Ascending aorta (tissue), 2 donors: ENCODE data around the gene TRIP4. TPM values are rescaled to one million over a fixed set of nuclear protein-coding genes. Genes with fewer than 3 reads are reported as not detected.
"Not testable (repeated sequence)": the region's sequence is repeated elsewhere in the genome, so short reads cannot be mapped to it uniquely, and the experiment has no call there.

Experiments used
- DNase-seq, 2 donors: peaks; one replicate each; pipeline ENCODE4 v3.0.0-alpha.2; 2019; ENCODE audit warnings: low spot score in 2 of 2
- H3K27ac ChIP-seq, 2 donors: fragments of 200-600 bp; sonication (generic); one replicate each; pipeline ENCODE4 v1.5.1; 2016 to 2017; ENCODE audit warnings: mild to moderate bottlenecking in 1 of 2
- H3K27me3 ChIP-seq: fragments of 200-600 bp; sonication (generic); one replicate; pipeline ENCODE4 v1.5.1; 2017
- H3K36me3 ChIP-seq, 2 donors: fragments of 200-600 bp; sonication (generic); one replicate each; pipeline ENCODE4 v1.5.1; 2016
- H3K4me1 ChIP-seq, 2 donors: fragments of 200-600 bp; sonication (generic); one replicate each; pipeline ENCODE4 v1.5.1; 2016 to 2017; ENCODE audit warnings: mild to moderate bottlenecking in 1 of 2
- H3K4me3 ChIP-seq, 2 donors: fragments of 200-600 bp; sonication (generic); one replicate each; pipeline ENCODE4 v1.5.1; 2016 to 2017; ENCODE audit warnings: mild to moderate bottlenecking in 1 of 2
- H3K9me3 ChIP-seq, 2 donors: fragments of 200-600 bp; sonication (generic); one replicate each; pipeline ENCODE4 v1.5.1; 2016
- intact Hi-C: fragments of 100-400 bp; cut with DNase I; formaldehyde crosslinking; loops from one replicate; pipeline ENCODE4 v1.15.1; 2023
- total RNA-seq: library from RNA; depleted of rRNA; stranded (reverse); fragments of >200 nt; gene quantifications from one replicate; pipeline ENCODE4 v1.1.0, GENCODE V29; 2016
- TF ChIP-seq, protein P1 (sequence below), 3 experiments: fragments of 200-600 bp in 2 of 3; fragments of 450-650 bp in 1 of 3; sonication (generic) in 2 of 3; IDR thresholded peaks; one replicate each; pipeline ENCODE4 v1.5.1; 2016 to 2019; ENCODE audit warnings: antibody characterized with exemption in 3 of 3, mild to moderate bottlenecking in 1 of 3, moderate library complexity in 1 of 3

TRIP4 gene
- total RNA-seq, 1 donor from 2014 or later, result 5.6 TPM

DNA sequence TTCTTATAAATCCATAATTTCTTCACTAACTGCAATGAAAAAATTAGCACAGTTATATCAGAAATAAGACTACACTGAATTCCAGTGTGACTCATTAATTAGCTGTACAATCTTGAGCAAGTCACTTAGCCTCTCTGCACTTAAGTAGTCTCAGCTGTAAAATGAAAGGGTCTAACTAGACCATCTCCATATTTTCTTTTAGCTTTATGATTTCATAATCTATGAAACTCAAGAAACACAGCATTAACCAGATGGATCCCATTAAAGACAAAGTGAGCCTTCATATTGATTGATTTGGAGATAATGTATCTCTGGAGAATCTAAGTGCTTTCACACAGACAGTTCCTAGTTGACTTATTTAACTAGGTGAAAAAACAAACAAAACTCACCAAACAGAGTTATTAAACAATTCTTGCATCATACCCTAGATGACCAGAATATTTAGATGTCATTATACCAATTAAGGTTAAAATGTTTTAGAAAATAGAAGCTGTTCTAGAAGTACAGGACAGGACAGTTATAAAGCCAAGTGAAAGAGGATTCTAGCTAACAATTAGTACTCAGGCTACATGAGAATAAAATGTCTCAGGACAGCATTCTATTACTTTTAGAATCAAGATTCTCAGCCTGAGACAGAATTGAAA lies 42.9 kb upstream of the TRIP4 start:
- Histone ChIP-seq H3K27ac (no peak overlapping the region), H3K27me3 (no peaks in the 10 kb centered on the region), H3K4me3 (no peak overlapping the region), H3K4me1 (no peaks in the 10 kb centered on the region), H3K9me3 (no peaks in the 10 kb centered on the region), H3K36me3 (peaks cover 0 to 11% of the 10 kb centered on the region in 2 donors)
- intact Hi-C loops, result no loop called here
- TF ChIP-seq, protein P1, sequence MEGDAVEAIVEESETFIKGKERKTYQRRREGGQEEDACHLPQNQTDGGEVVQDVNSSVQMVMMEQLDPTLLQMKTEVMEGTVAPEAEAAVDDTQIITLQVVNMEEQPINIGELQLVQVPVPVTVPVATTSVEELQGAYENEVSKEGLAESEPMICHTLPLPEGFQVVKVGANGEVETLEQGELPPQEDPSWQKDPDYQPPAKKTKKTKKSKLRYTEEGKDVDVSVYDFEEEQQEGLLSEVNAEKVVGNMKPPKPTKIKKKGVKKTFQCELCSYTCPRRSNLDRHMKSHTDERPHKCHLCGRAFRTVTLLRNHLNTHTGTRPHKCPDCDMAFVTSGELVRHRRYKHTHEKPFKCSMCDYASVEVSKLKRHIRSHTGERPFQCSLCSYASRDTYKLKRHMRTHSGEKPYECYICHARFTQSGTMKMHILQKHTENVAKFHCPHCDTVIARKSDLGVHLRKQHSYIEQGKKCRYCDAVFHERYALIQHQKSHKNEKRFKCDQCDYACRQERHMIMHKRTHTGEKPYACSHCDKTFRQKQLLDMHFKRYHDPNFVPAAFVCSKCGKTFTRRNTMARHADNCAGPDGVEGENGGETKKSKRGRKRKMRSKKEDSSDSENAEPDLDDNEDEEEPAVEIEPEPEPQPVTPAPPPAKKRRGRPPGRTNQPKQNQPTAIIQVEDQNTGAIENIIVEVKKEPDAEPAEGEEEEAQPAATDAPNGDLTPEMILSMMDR (IDR thresholded peaks at IDR 0.05), result no peak
- DNase-seq, result no peak

DNA sequence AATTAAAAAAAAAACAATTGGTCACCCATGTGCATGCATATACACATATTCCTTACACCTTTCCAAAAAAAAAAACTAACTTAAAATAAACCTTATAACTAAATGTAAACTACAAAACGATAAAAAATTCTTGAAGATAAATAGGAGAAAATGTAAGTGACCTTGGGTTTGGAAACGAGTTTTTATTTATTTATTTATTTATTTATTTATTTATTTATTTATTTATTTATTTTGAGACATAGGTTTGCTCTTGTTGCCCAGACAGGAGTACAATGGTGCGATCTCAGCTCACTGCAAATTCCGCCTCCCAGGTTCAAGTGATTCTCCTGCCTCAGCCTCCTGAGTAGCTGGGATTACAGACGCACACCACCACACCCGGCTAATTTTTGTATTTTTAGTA lies 41.4 kb upstream of the TRIP4 start:
- H3K36me3 ChIP-seq, result peaks cover 0 to 11% of the 10 kb centered on the region in 2 donors
- intact Hi-C loops, H3K4me3 ChIP-seq, H3K9me3 ChIP-seq, H3K27me3 ChIP-seq, H3K27ac ChIP-seq, H3K4me1 ChIP-seq, DNase-seq: not testable (repeated sequence)

DNA sequence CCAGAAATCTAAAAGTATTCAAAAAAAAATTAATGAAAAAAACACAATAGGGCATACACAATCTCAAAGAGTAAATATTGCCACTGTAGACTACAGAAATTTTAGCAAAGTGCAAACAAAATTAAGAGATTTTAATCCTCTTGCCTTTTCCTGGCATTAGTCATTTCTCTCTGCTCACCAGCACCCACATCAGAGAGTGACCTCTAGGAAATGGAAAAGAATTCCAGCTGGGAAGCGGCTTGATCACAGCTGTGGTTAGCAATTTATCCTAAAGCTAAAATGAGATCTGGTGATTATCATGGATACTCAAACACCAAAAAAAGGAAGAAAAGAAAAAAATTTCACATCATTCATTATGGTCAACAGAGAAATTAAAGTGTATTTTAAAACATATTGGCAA lies 39.2 kb upstream of the TRIP4 start:
- H3K27me3 ChIP-seq, result no peaks in the 10 kb centered on the region
- H3K4me3 ChIP-seq, result no peak overlapping the region
- H3K9me3 ChIP-seq, result no peaks in the 10 kb centered on the region
- peaks cover 0 to 11% of the 10 kb centered on the region in 2 donors for H3K36me3 ChIP-seq
- H3K4me1 ChIP-seq, result no peaks in the 10 kb centered on the region
- no peak for DNase-seq
- intact Hi-C loops, result no loop called here
- TF ChIP-seq, protein P1 (IDR thresholded peaks at IDR 0.05), result no peak
- H3K27ac ChIP-seq, result no peak overlapping the region

DNA sequence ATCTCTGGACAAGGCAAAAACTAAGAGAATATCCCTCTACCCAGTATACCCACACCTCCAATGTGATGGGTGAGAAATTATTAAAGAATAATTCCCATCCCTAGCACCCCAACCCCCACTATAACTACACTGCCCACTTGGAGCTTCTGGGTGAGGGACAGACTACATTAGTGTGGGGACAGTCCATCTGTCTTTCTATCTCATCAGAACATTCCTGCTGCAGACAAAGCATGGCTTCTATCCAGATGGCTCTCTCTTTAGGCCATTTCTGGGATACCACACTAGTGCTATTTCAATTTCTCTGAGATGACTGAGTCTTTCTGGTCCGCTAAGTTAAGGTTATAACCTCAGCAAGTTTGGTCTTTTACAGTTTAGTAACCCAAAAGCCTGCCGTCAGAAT lies 38.3 kb upstream of the TRIP4 start:
- TF ChIP-seq, protein P1 (IDR thresholded peaks at IDR 0.05), result no peak
- Histone ChIP-seq H3K36me3 (peaks cover 0 to 11% of the 10 kb centered on the region in 2 donors), H3K4me3 (no peak overlapping the region), H3K27me3 (no peaks in the 10 kb centered on the region), H3K4me1 (no peaks in the 10 kb centered on the region), H3K27ac (no peak overlapping the region), H3K9me3 (no peaks in the 10 kb centered on the region)
- DNase-seq, result no peak
- intact Hi-C loops, result no loop called here

DNA sequence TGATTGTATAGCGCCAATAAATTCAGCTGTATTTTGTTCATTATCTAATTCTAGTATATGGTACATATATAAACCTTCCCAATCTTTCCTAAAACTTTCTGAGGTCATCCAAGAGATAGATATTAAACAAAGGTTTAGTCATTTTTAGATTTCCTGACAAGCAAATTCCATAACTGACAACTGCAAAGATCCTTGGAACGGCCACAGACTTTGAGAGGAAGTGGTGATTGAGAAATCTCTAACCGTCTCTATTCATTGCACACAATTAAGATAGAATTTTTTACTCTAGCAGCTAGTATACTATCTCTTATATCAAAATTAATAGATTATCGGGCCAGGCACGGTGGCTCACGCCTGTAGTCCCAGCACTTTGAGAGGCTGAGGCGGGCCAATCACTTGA lies 36.4 kb upstream of the TRIP4 start:
- Histone ChIP-seq H3K36me3 (peaks cover 0 to 11% of the 10 kb centered on the region in 2 donors), H3K27me3 (no peaks in the 10 kb centered on the region), H3K4me3 (no peak overlapping the region), H3K9me3 (no peaks in the 10 kb centered on the region), H3K27ac (no peak overlapping the region), H3K4me1 (peaks cover 0 to 7% of the 10 kb centered on the region in 2 donors)
- TF ChIP-seq, protein P1 (IDR thresholded peaks at IDR 0.05), result no peak
- no peak for DNase-seq
- intact Hi-C loops, result no loop called here

DNA sequence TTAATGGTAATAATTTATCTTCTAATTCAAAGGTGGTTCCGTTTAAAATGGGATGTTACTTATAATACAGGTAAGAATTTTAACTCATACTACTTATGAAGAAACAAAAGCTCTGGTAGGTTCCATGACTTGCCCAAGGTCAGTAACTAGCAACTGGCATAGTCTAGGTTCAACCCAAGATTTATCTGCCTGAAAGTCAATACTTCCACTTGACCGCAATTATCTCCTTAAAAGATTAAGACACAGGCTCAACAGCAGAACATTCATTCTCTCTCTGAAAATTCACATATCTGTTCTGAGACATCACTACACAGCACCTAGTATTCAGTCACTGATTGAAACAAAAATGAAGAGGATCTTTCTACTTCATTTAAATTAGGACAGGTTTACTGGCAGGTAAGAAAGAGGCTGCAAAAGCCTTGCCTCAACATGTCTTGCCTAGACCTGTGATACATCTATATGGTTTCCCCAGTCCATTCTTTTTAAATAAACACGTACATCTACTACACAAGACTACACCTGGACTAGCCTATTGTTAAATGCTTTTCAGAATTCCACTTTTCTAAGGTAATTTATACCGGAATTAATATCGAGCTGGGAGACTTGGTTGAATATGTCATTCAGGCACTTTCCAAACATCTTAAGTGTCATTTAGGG lies 32.8 kb upstream of the TRIP4 start:
- DNase-seq, result no peak
- TF ChIP-seq, protein P1 (IDR thresholded peaks at IDR 0.05), result no peak
- intact Hi-C loops, result no loop called here

More for the DNA sequence above, 32.8 kb upstream of the TRIP4 start:
- Histone ChIP-seq H3K36me3 (no peaks in the 10 kb centered on the region), H3K27ac (peak overlapping the region in 1 of 2 donors; percentile 27), H3K4me3 (peak overlapping the region; percentile 82 to 97), H3K27me3 (no peaks in the 10 kb centered on the region), H3K4me1 (peaks cover 0 to 7% of the 10 kb centered on the region in 2 donors), H3K9me3 (no peaks in the 10 kb centered on the region)
